GM19372 (cell line): ENCODE data around the gene ARFGEF2.

Experiments used
- ATAC-seq: cut with Tn5 transposase; IDR thresholded peaks from one replicate; pipeline ENCODE4 v1.9.1; 2021; ENCODE audit warnings: mild to moderate bottlenecking, low read depth, moderate library complexity; ENCODE audit not compliant: unreplicated experiment

The ARFGEF2 gene

DNA sequence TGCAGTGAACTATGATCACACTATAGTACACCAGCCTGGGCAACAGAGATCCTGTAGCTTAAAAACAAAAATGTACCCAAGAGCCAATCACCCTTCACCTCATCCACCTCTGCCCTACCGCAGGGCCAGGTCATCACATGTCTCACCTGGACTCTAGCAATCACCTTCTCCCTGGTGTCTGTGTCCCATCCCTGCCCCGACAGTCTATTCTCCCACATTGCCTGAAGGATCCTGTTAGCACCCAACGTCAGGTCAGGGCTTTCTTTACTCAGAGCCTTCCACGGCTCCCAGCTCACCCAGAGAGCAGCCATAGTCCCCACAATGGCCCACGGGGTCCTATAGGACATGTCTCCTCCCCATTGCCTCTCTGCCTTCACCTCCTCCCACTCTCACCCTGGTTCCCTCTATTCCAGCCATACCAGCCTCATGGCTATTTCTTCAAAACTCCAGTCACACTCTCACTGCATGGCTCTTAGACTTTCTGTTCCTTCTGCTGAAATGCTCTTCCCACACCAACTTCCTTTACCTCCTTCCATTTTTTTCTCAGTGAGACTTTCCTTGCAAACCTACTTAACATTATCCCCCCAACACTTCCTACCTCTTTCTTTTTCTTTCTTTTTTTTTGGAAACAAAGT is 22.5 kb upstream of the ARFGEF2 start:
- ATAC-seq: no peak

DNA sequence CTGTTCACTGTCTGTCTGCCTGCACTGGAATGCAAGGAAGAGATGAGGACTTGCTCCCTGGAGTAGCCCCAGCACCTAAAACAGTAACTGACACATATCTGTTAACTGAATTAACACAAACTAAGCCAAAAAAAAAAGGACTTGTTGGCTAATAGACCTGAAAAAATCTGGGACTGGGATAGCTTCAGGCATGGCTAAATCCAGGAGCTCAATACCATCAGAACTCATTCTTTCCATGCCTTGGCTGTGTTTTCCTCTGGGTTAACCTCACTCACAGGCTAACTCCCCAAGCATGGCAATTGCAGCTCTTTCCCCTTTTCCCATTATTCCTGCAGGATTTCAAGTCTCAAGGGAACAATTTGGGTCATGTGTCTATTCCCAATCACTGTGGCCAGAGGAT is 21.6 kb upstream of the ARFGEF2 start:
- no peak for ATAC-seq

DNA sequence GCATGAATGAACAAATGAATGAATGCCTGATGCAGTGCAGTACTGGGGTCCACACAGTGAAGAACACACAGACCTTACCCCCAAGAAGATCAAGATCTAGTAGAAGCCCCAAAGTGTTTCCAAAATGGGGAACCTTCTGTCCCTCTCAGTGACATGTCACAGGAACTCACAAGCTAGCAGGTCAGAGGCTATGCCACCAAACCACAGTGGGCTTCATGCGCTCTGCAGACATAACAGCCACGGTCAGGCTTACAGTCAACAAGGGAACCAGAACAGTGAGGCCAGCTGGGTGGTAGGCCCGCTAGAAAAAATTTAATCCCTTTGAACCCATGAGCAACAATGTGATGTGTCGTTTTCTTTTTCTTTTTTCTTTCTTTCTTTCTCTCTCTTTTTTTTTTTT is 20.2 kb upstream of the ARFGEF2 start:
- ATAC-seq: no peak

DNA sequence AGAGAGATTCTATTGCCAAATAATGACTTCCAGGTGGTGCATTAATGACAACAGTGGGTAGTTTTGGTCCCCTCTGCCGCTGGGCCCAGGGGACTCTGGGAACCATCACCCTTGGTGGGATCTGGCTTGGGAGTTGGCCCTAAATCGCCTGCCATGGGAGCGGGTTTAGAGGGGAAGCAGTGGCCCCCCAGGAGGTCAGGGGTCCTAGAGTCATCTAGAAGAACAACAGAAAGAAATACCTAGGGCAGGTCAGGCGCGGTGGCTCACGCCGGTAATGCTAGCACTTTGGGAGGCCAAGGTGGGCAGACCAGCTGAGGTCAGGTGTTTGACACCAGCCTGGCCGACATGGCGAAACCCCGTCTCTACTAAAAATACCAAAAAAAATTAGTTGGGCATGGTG is 17.8 kb upstream of the ARFGEF2 start:
- no peak for ATAC-seq

DNA sequence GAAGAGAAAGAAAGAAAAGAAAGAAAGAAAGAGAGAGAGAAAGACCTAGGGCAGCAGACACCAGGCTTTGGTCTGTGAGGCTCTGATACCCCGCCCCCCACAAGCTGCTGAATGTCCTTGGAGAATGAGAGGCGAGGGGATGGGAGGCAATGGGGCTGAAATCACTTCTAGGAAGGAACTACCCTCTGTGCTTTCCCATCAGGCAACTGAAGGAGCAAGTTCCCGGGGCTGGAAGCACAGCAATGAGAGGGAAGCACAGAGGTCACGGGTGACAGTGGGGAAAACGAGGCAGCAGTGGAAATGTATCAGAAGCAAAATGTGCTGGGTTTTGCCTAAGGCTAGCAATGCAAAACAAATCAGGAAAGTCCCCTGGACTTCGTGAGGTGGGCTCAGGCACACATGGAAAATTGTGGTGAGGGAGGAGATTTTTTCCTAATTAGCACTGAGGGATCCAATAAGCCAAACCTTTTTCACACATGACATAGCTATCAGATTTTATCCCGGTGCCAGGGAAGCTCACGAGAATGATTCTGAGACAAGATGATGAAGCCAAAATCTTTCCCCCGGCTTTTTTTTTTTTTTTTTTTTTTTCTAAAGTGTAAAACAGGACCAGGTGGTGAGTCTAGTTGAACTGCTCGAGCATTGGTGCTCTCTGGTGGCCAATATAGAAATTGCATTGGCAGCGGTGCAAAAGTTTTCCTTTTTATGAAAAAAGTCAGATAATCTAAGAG is 16.8 kb upstream of the ARFGEF2 start:
- no peak for ATAC-seq

DNA sequence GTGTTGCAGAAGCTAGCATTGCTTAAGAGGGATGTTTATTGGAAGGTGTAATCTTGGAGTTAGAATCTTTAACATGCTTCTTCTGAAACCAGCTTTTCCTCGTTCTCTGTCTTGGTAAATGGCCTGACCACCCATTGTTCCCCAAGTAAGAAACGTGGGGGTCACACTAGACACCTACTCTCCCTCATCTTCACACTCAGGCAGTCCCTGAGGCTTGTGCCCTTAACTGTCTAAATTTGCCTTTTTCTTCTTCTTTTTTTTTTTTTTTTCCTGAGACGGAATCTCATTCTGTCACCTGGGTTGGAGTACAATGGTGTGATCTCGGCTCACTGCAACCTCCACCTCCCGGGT is 16.2 kb upstream of the ARFGEF2 start:
- ATAC-seq: no peak

DNA sequence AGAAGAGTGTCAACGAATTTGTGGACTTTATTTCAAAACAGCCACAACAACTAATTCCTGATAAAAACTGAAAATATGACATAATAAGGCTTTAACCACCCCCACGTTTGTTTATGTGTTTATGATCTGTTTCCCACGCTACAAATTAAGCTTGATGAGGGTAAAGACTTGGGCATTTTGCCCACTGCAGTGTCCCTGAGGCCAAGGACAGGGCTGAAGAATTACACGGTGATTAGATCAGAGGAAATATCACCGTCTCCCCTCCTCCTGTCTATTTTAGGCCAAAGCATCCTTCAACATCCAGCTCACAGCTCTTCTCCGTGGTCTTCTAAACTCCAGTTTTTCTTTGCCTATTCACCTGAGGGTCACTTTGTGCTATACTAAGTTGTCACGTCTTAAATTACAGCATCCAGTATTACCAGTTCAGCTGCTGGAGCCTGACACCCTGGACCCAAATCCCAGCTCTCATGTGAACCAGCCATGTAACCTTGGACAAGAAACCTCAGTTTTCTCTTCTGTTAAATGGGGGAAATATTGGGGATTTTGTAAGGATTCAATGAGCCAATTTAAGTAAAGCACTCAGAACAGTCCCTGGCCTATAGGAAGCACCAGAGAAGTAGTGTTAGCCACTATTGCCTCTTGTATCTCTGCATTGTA is 15.2 kb upstream of the ARFGEF2 start:
- no peak for ATAC-seq

DNA sequence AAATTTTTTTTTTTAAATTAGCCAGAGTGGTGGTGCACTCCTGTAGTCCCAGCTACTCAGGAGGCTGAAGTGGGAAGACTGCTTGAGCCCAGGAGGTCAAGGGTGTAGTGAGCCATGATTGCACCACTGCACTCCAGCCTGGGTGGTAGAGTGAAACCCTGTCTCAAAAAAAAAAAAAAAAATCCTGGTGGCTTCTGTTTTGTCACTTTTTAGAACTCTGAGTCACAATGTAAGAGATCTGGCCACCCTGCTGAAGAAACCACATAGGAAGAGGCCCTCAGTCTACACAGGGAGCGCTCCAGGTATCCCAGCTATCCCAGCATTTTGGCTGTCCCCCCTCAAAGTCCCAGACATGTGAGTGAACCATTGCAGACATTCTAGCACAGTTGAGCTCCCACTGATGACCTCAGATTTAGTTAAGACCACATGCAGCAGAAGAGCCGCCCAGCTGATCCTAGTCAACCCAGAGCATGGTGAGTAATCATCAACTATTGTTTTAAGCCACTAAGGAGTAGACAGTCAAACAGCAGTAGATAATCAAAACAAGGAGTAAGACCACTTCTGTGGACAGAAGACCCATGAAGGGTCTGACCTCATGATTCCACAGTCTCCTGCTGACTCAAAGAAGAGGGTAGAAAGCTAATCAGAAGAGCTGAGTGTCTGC is 12.7 kb upstream of the ARFGEF2 start:
- no peak for ATAC-seq

DNA sequence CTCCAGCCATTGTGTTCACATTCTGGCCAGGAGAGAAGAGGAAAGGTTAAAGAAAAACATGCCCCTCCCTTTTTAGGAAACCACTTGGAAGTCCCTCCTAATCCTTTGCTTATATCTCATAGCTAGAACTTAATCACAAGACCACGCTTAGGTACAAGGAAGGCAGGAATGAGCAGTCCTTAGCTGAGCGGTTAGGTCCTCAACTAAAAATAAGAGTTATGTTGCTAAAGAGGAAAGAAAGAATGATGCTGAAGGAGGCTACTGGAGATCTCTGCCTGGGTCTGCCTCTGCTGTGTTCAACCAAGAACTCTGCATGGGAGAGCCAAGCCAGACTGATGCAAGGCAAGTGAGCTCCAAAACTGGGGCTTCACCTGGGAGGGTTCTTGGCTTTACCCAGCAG is 11.6 kb upstream of the ARFGEF2 start:
- no peak for ATAC-seq

DNA sequence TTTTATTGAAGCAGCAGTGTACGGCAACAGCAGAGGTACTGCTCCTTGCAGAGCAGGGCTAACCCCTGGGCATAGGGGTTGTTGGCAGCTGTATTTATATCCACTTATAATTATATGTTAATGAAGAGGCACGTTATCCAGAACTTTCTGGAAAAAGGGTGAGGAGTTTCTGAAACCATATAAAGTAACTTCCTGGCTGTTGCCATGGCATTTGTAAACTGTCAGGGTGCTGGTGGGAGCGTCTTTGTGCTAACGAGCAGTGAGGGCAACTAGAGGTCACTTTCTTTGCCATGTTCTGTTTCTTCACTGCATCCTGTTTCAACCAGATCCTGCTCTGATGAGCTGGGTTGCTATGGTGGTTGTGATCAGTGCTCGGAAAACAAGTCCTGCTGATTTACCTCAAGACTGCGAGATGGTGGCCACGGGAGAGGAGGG is 11.1 kb upstream of the ARFGEF2 start:
- ATAC-seq: no peak

DNA sequence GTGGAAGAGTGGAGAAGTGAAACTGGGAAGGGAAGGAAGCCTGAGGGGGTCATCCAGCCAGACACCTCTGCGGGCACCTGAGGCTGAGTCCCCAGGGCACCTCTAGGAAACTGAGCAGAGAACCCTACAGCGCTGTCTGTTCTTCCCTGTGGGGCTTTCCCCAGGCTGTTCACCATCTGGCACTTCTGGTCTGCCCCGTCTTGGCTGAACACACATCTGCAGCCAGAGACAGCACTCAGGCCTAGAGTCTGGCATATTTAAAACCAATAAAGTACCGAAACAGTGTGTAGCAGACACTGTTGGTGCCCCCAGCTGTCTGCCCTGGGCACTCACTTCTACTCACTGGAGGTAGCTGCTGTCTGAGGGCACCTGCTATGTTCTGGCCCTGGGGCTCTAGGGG is 9.4 kb upstream of the ARFGEF2 start:
- ATAC-seq: no peak

DNA sequence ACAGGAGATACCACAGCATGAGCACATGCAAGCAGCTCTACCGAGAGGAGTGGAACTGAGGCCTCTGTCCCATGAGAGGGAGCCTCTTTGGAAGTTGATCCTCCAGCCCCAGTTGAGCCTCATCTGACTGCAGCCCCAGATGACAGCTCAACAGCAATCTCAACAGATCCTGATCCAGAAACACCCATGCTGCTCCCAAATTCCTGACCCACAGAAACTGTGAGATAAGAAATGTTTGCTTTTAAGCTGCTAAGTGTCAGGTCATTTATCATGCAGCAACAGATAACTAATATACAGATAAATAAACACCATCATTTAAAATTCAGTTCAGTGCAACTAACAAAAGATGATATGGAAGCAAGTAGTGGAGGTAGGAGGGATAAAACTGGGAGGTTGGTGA is 4.8 kb upstream of the ARFGEF2 start:
- ATAC-seq: no peak

DNA sequence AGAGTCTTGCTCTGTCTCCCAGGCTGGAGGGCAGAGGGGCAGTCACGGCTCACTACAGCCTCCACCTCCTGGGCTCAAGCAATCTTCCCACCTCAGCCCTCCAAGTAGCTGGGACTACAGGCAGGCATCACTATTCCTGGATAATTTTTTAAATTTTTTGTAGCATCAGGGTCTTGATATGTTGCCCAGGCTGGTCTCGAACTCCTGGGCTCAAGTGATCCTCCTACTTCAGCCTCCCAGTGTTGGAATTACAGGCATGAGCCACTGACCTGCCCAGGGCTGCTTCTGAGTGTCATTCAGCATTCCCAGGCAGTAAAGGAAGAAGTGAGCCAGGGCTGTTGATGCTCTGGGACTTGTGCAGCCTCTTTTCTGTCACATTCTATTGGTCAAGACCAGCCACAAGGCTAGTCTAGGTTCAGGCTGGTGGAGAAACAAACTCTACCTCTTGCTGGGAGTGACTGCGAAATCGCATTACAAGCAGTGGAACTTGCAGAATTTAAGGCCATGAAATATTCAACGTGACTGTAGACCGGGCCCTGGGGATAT is 2.1 kb upstream of the ARFGEF2 start:
- no peak for ATAC-seq

DNA sequence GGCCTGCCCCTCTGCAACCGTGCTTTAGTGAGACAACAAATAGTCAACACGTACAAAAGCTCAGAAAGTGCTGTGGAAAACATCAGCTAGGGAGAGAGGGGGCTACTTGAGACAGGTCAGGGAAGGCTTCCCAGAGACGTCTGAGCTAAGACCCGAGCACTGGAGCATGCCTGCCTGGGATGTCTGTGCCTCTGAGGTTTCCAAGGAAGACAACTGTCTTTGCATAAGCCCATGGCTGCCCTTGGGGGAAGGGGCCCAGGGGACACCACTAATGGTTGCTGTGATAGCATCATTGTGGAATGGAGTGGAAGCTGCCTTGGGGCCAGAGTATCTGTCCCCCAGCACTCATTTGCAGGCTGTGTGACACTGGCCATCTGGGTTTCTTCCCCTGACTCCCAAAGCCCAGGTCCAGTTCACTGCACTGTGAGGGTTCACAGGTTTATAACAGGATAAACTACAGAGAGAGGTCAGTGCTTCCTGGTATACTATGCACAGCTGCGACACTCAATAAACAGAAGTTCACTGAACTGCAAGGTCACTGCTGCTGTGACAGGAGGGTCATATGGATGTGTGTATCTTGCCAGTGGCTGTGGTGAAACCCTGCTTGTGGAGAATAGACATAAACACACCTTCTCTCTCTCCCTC is 1.5 kb upstream of the ARFGEF2 start:
- ATAC-seq: no peak

DNA sequence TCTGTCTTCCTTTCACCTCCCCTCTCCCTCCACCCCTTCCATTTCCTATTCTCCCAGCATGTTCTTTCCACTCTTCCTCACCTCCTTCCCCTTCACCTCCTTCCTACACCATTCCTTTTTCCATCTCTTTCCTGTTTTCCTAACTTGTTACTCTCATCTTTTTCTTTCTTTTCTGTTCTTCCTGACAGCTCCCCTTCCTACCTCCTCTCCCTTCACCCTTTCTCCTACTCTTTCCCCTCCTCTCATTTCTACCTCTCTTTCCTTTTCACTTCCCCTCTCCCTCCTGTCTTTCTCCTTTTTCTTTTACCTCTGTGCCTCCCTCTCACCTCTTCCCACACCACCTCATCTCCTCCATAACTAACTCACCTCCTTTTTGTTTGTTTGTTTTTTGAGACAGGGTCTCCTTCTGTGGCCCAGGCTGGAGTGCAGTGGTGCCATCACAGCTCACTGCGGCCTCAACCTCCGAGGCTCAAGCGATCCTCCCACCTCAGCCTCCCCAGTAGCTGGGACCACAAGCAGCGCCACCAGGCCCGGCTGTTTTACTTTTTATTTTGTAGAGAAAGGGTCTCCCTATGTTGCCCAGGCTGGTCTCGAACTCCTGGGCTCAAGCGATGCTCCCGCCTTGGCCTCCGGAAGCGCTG is 864 bp upstream of the ARFGEF2 start:
- ATAC-seq: no peak

DNA sequence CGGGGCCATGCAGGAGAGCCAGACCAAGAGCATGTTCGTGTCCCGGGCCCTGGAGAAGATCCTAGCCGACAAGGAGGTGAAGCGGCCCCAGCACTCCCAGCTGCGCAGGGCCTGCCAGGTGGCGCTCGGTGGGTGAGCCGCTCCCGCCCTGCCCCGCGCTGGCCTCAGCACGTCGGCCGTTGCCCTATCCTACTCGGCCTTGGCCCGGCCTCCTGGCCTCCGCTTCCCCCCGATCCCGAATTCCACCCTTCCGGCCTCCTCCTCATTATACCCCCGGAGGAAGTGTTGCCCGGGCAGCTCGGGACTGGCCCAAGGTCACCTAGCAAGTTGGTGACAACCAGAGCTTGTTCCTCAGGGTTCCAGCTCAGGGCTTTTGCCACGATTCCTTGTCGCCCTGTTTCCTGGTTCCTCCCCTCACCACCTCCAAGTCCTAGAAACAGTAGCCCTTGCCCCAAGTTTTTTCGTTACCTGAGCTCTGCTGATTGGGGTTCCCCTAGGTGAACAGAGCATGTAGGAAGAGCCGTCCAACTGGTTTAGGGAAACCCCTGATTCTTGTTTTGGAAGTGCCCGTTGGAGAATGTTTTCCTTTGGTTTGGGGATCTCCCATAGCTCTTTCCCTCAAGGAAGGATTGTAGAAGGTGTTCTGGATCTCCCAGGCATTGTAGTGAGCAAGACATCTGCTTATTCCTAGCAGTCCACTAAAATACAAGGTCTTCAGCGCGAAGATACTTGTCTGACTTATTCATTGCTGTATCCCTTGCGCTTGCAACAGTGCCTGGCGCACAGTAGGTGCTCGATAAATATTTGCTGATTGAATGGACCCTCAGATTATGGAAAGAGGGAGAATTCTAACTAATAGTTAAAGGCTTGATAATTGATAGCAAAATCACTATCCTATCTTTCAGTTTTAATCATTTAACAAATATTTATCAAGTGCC is 641 bp downstream of the ARFGEF2 start:
- peak; percentile 35 for ATAC-seq

DNA sequence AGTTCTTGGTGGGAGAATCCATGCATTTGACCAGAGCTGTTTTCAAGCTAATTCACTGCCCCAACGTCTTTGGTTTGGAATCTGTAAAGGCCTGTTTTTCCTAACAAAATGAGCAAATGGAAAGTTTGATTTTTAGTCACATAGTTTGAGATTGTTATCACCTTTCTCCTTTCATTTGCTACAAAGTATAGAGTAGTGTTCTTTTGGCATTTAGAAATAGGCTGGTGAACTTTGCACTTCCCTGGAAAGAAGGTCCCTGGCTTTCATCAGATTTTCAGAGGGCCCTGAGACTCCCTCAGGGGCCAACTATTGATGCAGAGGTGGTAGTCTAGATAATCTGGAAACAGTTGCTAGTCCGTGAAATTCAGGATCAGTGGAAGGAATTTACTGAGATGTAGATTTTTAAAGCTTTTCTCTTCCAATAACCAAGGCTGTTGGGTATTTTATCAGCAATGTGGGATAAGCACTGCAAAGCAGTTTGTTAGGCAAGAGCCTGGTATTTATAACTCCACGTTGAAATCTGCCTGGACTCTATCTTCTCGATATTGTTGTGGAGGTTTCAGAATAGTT is 1.7 kb downstream of the ARFGEF2 start:
- ATAC-seq: no peak

DNA sequence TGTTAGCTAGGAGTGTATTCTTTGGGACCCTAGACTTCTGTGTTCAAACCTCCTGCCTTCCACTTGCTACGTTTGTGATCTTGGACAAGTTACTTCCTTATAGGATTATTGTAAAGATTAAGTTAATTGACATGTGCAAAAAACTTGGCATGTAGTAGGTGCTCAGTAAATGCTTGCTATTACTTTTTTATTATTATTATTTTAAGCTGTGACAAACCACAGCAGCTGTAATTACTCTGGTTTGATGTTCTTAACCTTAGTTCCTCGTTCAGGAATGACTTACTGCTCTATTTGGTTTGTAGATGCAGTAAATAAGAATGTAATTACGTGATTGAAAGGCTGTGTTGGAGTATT is 3.2 kb downstream of the ARFGEF2 start:
- no peak for ATAC-seq

DNA sequence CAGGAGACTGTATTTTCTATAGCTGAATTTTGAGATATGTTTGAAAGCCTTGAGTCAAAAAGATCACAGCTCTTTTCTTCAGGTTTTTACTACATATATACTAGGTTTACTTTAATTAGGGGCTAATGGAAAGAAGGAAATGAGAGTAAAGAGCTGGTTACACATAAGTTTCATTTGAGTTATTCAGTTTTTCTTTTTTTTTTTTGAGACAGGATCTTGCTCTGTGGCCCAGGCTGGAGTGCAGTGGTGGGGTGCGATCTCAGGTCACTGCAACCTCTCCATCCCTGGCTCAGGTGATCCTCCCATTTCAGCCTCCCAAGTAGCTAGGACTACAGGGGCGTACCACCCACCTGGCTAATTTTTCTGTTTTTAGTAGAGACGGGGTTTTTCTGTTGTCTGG is 4.8 kb downstream of the ARFGEF2 start:
- ATAC-seq: no peak
